HEK293T (cell line): ENCODE results near the gene FOXK2.

ENCODE experiments used
- CTCF ChIA-PET: fragments of 350-600 bp; formaldehyde crosslinking; extraction: SDS; loops from one replicate; lab custom pipeline; 2021; ENCODE audit warnings: antibody characterized with exemption, inconsistent platforms; lab: Yijun Ruan, JAX
- POLR2A ChIA-PET: fragments of 350-600 bp; formaldehyde crosslinking; extraction: SDS; loops from one replicate; lab custom pipeline; 2020; ENCODE audit warnings: antibody characterized with exemption, inconsistent platforms; lab: Yijun Ruan, JAX
- DNase-seq: peaks from one replicate; pipeline ENCODE4 v3.0.0; 2012; ENCODE audit warnings: mixed read lengths; ENCODE audit errors: extremely low spot score
- ARNT ChIP-seq: fragments of 450-650 bp; IDR thresholded peaks from 2 replicates; pipeline ENCODE4 v1.6.1; 2017; ENCODE audit warnings: mild to moderate bottlenecking
- BHLHE40 ChIP-seq: fragments of 450-650 bp; IDR thresholded peaks from 2 replicates; pipeline ENCODE4 v1.6.1; 2016; ENCODE audit warnings: mild to moderate bottlenecking, moderate library complexity, borderline replicate concordance
- CTBP1 ChIP-seq: fragments of 450-650 bp; IDR thresholded peaks from 2 replicates; pipeline ENCODE4 v1.6.1; 2016; ENCODE audit warnings: borderline replicate concordance
- ELF4 ChIP-seq: fragments of 450-650 bp; IDR thresholded peaks from 2 replicates; pipeline ENCODE4 v1.6.1; 2017; ENCODE audit warnings: antibody characterized with exemption
- FOXA1 ChIP-seq: fragments of 450-650 bp; IDR thresholded peaks from 2 replicates; pipeline ENCODE4 v1.6.1; 2016; ENCODE audit warnings: mild to moderate bottlenecking
- FOXK2 ChIP-seq: fragments of 450-650 bp; IDR thresholded peaks from 2 replicates; pipeline ENCODE4 v1.6.1; 2016; ENCODE audit warnings: mild to moderate bottlenecking
- FOXM1 ChIP-seq: fragments of 450-650 bp; IDR thresholded peaks from 2 replicates; pipeline ENCODE4 v1.6.1; 2017; ENCODE audit warnings: mild to moderate bottlenecking, borderline replicate concordance
- HDGF ChIP-seq: fragments of 450-650 bp; IDR thresholded peaks from 2 replicates; pipeline ENCODE4 v1.6.1; 2017; ENCODE audit warnings: antibody characterized with exemption, borderline replicate concordance
- L3MBTL2 ChIP-seq: fragments of 450-650 bp; conservative IDR thresholded peaks from 2 replicates; pipeline ENCODE4 v1.6.1; 2016; ENCODE audit warnings: mild to moderate bottlenecking
- LEF1 ChIP-seq: fragments of 450-650 bp; IDR thresholded peaks from 2 replicates; pipeline ENCODE4 v1.6.1; 2017; ENCODE audit warnings: mild to moderate bottlenecking, borderline replicate concordance
- NFRKB ChIP-seq: fragments of 450-650 bp; IDR thresholded peaks from 2 replicates; pipeline ENCODE4 v1.6.1; 2016; ENCODE audit warnings: mild to moderate bottlenecking, moderate library complexity
- PKNOX1 ChIP-seq: fragments of 450-650 bp; IDR thresholded peaks from 2 replicates; pipeline ENCODE4 v1.6.1; 2016
- SP1 ChIP-seq: fragments of 450-650 bp; IDR thresholded peaks from 2 replicates; pipeline ENCODE4 v1.6.1; 2017
- SUZ12 ChIP-seq: fragments of 450-650 bp; IDR thresholded peaks from 2 replicates; pipeline ENCODE4 v1.6.1; 2016; ENCODE audit warnings: mild to moderate bottlenecking
- TARDBP ChIP-seq: fragments of 450-650 bp; IDR thresholded peaks from 2 replicates; pipeline ENCODE4 v1.6.1; 2016
- ZNF384 ChIP-seq: fragments of 450-650 bp; IDR thresholded peaks from 2 replicates; pipeline ENCODE4 v1.6.1; 2016

FOXK2 gene

DNA sequence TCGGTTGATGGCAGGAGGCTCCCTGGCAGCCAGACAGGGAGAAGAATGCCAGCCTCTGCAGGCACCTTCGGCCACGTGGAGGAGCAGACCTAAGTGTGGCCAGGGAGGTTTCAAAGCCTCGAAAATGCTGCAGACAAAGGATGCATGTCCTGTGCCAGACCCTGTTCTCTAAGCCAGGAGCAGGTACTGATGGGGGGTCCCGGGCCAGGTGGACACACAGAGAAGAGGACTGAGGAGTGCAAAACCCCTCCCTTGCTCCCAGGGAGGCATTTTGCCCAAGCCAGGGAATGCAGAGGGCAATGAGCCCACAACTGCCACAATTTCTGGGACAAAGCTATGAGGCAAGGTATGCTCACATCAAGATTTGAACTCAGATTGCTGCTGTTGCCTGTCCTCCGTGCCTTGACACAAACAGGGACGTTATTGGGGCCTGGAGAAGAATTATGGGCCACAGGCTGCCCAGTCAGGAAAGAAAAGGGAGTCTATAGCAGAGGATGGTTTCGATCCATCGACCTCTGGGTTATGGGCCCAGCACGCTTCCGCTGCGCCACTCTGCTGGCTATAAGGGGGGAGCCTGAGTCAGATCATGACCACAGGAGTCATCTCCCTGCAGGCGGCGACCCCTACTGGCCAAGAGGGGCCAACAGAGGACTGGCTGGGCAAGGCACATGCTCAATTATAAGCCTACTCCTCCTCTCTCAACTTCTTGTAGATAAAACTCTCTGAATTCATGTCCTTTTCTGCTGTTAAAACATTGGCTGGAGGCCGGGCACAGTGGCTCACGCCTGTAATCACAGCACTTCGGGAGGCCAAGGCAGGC is 25.1 kb upstream of the FOXK2 start:
- TF ChIP-seq ZNF384 (no peak), FOXM1 (0 out of 2 replicates have a peak, but pooled peaks have one; percentile 4), BHLHE40 (no peak), LEF1 (no peak), L3MBTL2 (peak; percentile 60; the same call in 1 of the 2 replicates), SUZ12 (no peak), NFRKB (no peak), PKNOX1 (peak; percentile 90), SP1 (no peak), CTBP1 (no peak), FOXK2 (no peak), FOXA1 (no peak), TARDBP (peak; percentile 62), ARNT (peak; percentile 56; the same call in 1 of the 2 replicates), HDGF (no peak), ELF4 (no peak)
- CTCF ChIA-PET: interaction anchor here (0.7 to 1.0 kb wide), 5 partner anchors 9 to 235 kb away, joined by 3 to 6 read pairs (median 3); no protein-coding TSS in a partner anchor
- peak; percentile 91 for DNase-seq
- POLR2A ChIA-PET: interaction anchor here (0.6 to 5.5 kb wide), 3 partner anchors 26 to 51 kb away, joined by 3 to 27 read pairs (median 3); partner anchors contain the start of gene FOXK2

GRCh38 chr17:82495844-82496528 is 23.5 kb upstream of the FOXK2 start:
- ChIA-PET CTCF (interaction anchor here (1.2 kb wide), 1 partner anchor 58 kb away, joined by 5 read pairs; no protein-coding TSS in a partner anchor), POLR2A (interaction anchor here (1.3 to 5.5 kb wide), 3 partner anchors 24 to 35 kb away, joined by 3 to 27 read pairs (median 3); partner anchors contain the start of gene FOXK2)
- TF ChIP-seq CTBP1 (no peak), SUZ12 (no peak), FOXA1 (no peak), FOXK2 (no peak), ZNF384 (no peak)
- DNase-seq: no peak

DNA sequence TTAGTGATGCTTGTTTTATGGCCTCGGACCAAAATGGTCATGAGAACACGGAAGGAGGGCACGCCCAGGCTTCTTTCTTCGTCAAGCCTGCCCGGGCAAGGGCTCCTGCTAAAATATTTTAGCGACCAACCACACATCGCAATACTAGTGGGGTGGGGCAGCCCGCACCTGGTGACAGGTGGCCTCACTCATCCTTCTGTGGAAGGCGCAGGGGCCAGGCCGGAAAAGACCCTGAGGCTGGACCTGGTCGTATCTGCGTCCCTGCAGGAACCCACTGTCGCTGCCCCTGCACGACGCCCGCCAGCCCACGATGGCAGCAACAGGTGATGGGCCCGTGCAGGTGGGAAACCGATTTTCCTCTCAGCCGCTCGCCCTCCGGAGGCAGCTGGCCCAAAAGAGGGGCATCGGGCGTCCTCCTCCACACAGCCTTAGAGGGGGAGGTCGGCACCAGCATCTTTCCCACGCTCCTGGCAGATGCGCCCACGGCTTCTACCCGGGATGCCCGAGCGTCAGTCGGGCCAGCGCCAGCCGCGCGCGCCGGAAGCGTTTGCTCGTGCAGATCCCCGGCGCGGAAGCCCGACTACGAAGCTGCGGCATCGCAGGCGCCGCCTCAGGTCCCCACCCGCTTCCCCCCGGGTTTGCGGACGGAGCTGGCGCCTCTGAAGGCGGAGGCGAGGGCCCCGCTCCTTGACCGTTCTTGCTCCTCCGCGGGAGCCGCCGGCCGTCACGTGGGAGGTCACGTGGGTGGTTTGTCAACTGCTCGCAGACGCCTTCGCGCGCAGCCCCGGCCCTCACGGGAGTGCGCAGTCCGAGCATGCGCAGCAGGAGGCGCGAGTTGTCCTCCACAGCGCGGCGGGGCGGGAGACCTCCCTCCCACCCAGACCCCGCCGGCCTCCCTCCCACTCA is 22.8 kb upstream of the FOXK2 start:
- ChIA-PET POLR2A (interaction anchor here (0.6 to 5.5 kb wide), 8 partner anchors 10 to 49 kb away, joined by 3 to 27 read pairs (median 4); partner anchors contain the start of gene FOXK2), CTCF (no interaction called here)
- no peak for TF ChIP-seq BHLHE40
- 0 out of 2 replicates have a peak, but pooled peaks have one; percentile 17 for TF ChIP-seq CTBP1
- no peak for TF ChIP-seq ZNF384
- peak; percentile 97 for TF ChIP-seq L3MBTL2
- TF ChIP-seq ELF4: no peak
- TF ChIP-seq ARNT: no peak

DNA sequence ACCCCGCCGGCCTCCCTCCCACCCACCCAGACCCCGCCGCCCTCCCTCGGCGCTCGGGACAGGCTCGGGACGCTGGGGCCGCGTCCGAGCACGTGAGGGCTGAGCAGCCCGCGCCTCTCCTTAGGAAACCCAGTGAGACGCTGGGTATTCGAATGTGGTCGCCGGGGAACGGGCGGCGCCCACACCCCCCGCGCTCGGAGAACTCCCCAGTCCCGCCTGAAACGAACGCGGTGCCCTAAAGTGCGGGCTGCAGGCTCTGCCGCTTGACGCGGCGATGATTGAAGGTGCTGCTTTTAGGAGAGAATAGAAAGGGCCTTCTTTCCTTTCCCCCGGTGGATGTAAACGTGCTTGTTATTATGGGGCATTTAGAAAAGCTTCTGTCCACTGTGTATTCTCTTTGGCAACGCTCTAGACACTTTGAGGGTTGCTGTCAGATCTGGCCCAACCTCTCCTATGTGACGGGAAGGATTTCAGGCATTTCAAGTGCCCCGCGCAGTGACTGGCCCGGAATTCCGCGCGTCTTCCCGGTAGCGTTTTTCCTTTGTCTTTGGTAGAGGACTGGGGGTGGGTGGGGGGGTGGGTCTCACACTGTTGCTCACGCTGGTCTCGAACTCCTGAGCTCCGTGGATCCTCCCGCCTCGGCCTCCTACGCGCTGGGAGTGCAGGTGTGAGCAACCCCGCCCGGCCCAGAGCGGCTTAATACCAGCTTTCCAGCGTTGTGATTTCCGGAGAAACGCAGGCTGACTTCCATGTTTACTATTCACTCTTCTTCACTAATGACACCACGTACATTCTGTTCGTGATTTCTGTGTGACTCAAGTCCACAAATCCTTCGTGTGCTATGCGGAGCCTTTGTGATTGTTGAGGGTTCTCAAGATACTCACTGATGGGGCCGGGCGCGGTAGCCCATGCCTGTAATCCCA is 21.8 kb upstream of the FOXK2 start:
- CTCF ChIA-PET: no interaction called here
- POLR2A ChIA-PET: interaction anchor here (0.6 to 5.5 kb wide), 9 partner anchors 9 to 53 kb away, joined by 3 to 27 read pairs (median 3); partner anchors contain the start of gene FOXK2
- TF ChIP-seq L3MBTL2 (no peak; the same call in none of the 2 replicates), SUZ12 (no peak), ZNF384 (no peak), HDGF (no peak), ELF4 (no peak), TARDBP (no peak), CTBP1 (no peak), FOXM1 (no peak), ARNT (no peak)
- DNase-seq: peak; percentile 71

More for the DNA sequence above, 22.8 kb upstream of the FOXK2 start:
- DNase-seq: peak; percentile 94

- TF ChIP-seq L3MBTL2 (no peak), ARNT (no peak), SP1 (no peak), FOXK2 (no peak), NFRKB (no peak), TARDBP (no peak), SUZ12 (no peak), CTBP1 (no peak)
- CTCF ChIA-PET: no interaction called here
- DNase-seq: no peak
- POLR2A ChIA-PET: interaction anchor here (2.4 kb wide), 1 partner anchor 17 kb away, joined by 17 read pairs; the partner anchor contains the start of gene FOXK2
Observed at GRCh38 chr17:82502207-82502606, 17.3 kb upstream of the FOXK2 start.
